HFF-Myc (cell line): ENCODE data around the gene FBF1.

Experiments
- DNase-seq: peaks from one replicate; pipeline ENCODE4 v3.0.0-alpha.2; 2011; ENCODE audit warnings: low read depth; ENCODE audit errors: extremely low read depth
- H3K4me3 ChIP-seq: replicated peaks from 2 replicates; pipeline ENCODE4 v1.5.1; 2011; ENCODE audit warnings: low read depth, mild to moderate bottlenecking, control low read depth, low read length
- CTCF ChIP-seq: IDR thresholded peaks from 2 replicates; pipeline ENCODE4 v1.5.1; 2012; ENCODE audit warnings: mild to moderate bottlenecking, low read depth, low read length, control low read depth; ENCODE audit errors: missing control alignments

Gene FBF1

GRCh38 chr17:75861927-75862317, 78.9 kb downstream of the FBF1 start:
- no peak for DNase-seq
- H3K4me3 ChIP-seq = no peak overlapping the region
- no peak for TF ChIP-seq CTCF
